GM10266 (cell line): ENCODE measurements around the gene ZNF529.

Experiments used
- DNase-seq: peaks from one replicate; pipeline ENCODE4 v3.0.0; 2012; ENCODE audit errors: extremely low spot score
- TF ChIP-seq, protein P1 (sequence below): IDR thresholded peaks from 2 replicates; pipeline ENCODE4 v1.5.1; 2012; ENCODE audit warnings: mild to moderate bottlenecking, low read depth; ENCODE audit not compliant: control insufficient read depth, insufficient read depth; ENCODE audit errors: missing control alignments

ZNF529 gene

DNA sequence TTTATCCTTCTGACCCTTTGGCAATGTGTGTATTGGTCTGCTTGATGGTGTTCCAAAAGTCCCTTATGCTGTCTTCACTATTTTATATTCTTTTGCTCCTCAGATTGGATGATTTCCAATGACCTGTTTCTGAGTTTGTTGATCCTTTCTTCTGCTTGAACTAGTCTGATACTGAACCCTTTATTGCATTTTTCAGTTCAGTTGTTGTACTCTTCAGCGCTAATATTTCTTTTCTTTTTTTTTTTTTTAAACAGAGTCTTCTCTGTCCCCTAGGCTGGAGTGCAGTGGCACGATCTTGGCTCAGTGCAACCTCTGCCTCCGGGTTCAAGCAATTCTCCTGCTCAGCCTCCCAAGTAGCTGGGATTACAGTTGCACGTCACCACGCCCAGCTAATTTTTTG is 71.1 kb downstream of the ZNF529 start:
- DNase-seq: no peak
- TF ChIP-seq, protein P1, sequence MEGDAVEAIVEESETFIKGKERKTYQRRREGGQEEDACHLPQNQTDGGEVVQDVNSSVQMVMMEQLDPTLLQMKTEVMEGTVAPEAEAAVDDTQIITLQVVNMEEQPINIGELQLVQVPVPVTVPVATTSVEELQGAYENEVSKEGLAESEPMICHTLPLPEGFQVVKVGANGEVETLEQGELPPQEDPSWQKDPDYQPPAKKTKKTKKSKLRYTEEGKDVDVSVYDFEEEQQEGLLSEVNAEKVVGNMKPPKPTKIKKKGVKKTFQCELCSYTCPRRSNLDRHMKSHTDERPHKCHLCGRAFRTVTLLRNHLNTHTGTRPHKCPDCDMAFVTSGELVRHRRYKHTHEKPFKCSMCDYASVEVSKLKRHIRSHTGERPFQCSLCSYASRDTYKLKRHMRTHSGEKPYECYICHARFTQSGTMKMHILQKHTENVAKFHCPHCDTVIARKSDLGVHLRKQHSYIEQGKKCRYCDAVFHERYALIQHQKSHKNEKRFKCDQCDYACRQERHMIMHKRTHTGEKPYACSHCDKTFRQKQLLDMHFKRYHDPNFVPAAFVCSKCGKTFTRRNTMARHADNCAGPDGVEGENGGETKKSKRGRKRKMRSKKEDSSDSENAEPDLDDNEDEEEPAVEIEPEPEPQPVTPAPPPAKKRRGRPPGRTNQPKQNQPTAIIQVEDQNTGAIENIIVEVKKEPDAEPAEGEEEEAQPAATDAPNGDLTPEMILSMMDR: no peak

DNA sequence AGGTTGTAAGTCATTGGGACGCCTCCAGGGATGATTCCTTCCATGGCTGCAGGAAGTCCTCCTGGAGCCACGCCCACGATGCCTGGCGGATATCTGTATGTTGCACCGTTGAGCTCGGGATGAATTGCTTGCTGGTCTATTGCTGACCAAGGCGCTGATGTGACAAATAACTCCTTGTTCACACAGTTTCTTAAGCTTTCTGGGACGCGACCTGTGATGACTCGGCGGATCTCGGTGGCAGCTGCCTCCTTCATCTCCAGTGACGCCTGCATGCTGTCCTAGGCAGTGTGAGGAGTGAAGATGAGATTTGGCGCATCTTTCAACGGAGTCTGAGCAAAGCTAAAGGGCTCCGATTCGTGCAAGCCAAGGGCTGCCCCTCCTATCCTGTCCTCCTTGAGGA is 76.1 kb downstream of the ZNF529 start:
- DNase-seq: no peak
- TF ChIP-seq, protein P1: no peak
